ENCODE data around the gene LMF2.

DNA sequence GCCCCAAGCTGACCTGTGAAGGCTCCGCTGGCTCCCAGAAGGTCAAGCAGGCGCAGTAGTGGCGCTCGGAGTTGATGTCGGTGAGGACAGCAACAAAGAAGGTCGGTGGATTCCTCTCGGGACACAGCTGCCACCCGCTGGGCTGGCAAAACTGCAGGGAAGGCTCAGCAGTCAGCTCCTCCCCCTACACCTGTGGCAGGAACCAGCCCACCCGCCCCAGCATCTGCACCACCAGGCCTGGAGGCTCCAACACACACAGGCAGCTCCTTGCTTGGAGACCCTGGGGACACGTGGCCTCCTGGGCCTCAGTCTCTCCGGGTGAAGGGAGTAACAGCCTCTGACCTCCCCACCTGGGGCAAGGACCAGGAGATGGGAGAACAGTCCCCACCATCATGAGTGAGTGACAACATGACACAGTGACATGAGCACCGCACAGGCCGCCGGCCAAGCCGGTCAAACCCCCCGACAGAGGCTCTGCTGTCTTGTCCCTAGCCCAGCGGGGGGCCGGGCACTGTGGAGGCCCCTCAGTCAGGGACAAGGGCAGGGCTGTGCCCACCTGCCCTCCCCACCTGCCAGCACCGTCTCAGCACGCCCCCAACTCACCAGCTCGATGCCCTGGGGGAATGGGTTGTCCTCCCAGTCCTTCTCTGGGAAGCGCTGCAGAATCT, 39.6 kb downstream of the LMF2 start:
- TF ChIP-seq, protein P1, sequence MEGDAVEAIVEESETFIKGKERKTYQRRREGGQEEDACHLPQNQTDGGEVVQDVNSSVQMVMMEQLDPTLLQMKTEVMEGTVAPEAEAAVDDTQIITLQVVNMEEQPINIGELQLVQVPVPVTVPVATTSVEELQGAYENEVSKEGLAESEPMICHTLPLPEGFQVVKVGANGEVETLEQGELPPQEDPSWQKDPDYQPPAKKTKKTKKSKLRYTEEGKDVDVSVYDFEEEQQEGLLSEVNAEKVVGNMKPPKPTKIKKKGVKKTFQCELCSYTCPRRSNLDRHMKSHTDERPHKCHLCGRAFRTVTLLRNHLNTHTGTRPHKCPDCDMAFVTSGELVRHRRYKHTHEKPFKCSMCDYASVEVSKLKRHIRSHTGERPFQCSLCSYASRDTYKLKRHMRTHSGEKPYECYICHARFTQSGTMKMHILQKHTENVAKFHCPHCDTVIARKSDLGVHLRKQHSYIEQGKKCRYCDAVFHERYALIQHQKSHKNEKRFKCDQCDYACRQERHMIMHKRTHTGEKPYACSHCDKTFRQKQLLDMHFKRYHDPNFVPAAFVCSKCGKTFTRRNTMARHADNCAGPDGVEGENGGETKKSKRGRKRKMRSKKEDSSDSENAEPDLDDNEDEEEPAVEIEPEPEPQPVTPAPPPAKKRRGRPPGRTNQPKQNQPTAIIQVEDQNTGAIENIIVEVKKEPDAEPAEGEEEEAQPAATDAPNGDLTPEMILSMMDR (IDR thresholded peaks at IDR 0.05) = no peak
- TF ChIP-seq POLR2A (IDR thresholded peaks at IDR 0.05) (no peak), POLR2AphosphoS5 (IDR thresholded peaks at IDR 0.05; ENCODE audit: insufficient read depth in 1 of 2, low read depth in 1 of 2) (no peak)
